ENCODE data around the gene NCAN. TPM values are rescaled to one million over a fixed set of nuclear protein-coding genes. Genes with fewer than 3 reads are reported as not detected.

Gene NCAN
- total RNA-seq, 1 experiment from 2014 or later, result 3.0 TPM

DNA sequence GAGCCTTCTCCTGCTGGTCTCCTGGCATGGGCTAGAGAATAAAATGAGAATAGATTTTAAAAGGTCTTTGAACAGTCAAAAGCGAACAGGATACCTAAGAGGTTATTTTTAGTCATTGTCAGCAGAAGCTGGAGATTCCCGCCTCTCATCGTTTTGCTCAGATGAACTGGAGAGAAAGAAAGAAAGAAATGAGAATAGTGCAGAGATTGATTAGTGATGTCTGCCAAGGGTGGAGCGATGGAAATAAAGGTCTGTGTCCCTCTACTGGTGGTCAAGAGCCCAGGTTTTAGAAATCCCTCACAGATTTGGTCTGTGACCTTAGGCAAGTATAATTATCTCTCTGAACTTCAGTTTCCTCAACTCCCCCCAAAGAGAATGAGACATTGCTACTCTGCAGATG, 5.3 kb downstream of the NCAN start (continued):
- TF ChIP-seq ARID4B (CRISPR knock-in tag; IDR thresholded peaks at IDR 0.05; ENCODE audit: borderline replicate concordance) (no peak), TEAD1 (CRISPR knock-in tag; IDR thresholded peaks at IDR 0.05) (no peak), SOX15 (CRISPR knock-in tag; IDR thresholded peaks at IDR 0.05) (no peak), ZNF232 (CRISPR knock-in tag; IDR thresholded peaks at IDR 0.05) (no peak), ZBTB21 (CRISPR knock-in tag; IDR thresholded peaks at IDR 0.05; ENCODE audit: borderline replicate concordance) (no peak), ZMAT4 (CRISPR knock-in tag; IDR thresholded peaks at IDR 0.05) (no peak)
- TF ChIP-seq, protein P1, sequence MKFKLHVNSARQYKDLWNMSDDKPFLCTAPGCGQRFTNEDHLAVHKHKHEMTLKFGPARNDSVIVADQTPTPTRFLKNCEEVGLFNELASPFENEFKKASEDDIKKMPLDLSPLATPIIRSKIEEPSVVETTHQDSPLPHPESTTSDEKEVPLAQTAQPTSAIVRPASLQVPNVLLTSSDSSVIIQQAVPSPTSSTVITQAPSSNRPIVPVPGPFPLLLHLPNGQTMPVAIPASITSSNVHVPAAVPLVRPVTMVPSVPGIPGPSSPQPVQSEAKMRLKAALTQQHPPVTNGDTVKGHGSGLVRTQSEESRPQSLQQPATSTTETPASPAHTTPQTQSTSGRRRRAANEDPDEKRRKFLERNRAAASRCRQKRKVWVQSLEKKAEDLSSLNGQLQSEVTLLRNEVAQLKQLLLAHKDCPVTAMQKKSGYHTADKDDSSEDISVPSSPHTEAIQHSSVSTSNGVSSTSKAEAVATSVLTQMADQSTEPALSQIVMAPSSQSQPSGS (CRISPR knock-in tag; IDR thresholded peaks at IDR 0.05; ENCODE audit: borderline replicate concordance, low read depth), result no peak
- TF ChIP-seq, protein P2, sequence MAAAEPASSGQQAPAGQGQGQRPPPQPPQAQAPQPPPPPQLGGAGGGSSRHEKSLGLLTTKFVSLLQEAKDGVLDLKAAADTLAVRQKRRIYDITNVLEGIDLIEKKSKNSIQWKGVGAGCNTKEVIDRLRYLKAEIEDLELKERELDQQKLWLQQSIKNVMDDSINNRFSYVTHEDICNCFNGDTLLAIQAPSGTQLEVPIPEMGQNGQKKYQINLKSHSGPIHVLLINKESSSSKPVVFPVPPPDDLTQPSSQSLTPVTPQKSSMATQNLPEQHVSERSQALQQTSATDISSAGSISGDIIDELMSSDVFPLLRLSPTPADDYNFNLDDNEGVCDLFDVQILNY (CRISPR knock-in tag; IDR thresholded peaks at IDR 0.05), result no peak
- TF ChIP-seq, protein P3, sequence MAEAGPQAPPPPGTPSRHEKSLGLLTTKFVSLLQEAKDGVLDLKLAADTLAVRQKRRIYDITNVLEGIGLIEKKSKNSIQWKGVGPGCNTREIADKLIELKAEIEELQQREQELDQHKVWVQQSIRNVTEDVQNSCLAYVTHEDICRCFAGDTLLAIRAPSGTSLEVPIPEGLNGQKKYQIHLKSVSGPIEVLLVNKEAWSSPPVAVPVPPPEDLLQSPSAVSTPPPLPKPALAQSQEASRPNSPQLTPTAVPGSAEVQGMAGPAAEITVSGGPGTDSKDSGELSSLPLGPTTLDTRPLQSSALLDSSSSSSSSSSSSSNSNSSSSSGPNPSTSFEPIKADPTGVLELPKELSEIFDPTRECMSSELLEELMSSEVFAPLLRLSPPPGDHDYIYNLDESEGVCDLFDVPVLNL (CRISPR knock-in tag; IDR thresholded peaks at IDR 0.05; ENCODE audit: borderline replicate concordance, low read depth), result no peak
- TF ChIP-seq, protein P4, sequence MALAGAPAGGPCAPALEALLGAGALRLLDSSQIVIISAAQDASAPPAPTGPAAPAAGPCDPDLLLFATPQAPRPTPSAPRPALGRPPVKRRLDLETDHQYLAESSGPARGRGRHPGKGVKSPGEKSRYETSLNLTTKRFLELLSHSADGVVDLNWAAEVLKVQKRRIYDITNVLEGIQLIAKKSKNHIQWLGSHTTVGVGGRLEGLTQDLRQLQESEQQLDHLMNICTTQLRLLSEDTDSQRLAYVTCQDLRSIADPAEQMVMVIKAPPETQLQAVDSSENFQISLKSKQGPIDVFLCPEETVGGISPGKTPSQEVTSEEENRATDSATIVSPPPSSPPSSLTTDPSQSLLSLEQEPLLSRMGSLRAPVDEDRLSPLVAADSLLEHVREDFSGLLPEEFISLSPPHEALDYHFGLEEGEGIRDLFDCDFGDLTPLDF (CRISPR knock-in tag; IDR thresholded peaks at IDR 0.05), result no peak

DNA sequence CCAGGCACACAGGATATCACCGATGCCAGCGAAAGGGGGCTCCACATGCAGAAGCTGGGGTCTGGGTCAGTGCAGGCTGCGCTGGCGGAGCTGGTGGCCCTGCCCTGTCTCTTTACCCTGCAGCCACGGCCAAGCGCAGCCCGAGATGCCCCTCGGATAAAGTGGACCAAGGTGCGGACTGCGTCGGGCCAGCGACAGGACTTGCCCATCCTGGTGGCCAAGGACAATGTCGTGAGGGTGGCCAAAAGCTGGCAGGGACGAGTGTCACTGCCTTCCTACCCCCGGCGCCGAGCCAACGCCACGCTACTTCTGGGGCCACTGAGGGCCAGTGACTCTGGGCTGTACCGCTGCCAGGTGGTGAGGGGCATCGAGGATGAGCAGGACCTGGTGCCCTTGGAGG, 7.2 kb downstream of the NCAN start:
- Mint-ChIP-seq H3K9me3 (no peaks in the 10 kb centered on the region), H3K27ac (no peak overlapping the region), H3K36me3 (no peaks in the 10 kb centered on the region), H3K27me3 (ENCODE audit: low read depth) (peaks cover 41% of the 10 kb centered on the region), H3K4me3 (no peak overlapping the region), H3K4me1 (peaks cover 6% of the 10 kb centered on the region)
- ChIA-PET CTCF (interaction anchor here (0.7 to 1.2 kb wide), 2 partner anchors 41 to 43 kb away, joined by 3 to 4 read pairs; no protein-coding TSS in a partner anchor), POLR2A (no interaction called here)
- ATAC-seq (no peak), DNase-seq (ENCODE audit: low spot score) (no peak)
- no peak for TF ChIP-seq ZNF396 (CRISPR knock-in tag; IDR thresholded peaks at IDR 0.05; ENCODE audit: borderline replicate concordance)
- TF ChIP-seq GABPB1 (CRISPR knock-in tag; IDR thresholded peaks at IDR 0.05), result no peak
- TF ChIP-seq FOXK1 (CRISPR knock-in tag; IDR thresholded peaks at IDR 0.05), result no peak
- TF ChIP-seq JAZF1 (CRISPR knock-in tag; IDR thresholded peaks at IDR 0.05), result no peak
- no peak for TF ChIP-seq MLX (CRISPR knock-in tag; IDR thresholded peaks at IDR 0.05)
